Endothelial cell (in vitro differentiated cells): Measurements from ENCODE around the gene ZNF606. TPM values are rescaled to one million over a fixed set of nuclear protein-coding genes. Genes with fewer than 3 reads are reported as not detected.

Experiments
- DNase-seq: peaks from one replicate; pipeline ENCODE4 v3.0.0; 2021; ENCODE audit warnings: low spot score
- H3K27ac Mint-ChIP-seq: one replicate; pipeline ENCODE4 v1.8.0; 2021; ENCODE audit warnings: mixed read lengths, inconsistent platforms; ENCODE audit not compliant: unreplicated experiment
- H3K27me3 Mint-ChIP-seq: one replicate; pipeline ENCODE4 v1.8.0; 2021; ENCODE audit warnings: mild to moderate bottlenecking, moderate library complexity, mixed read lengths, inconsistent platforms; ENCODE audit not compliant: unreplicated experiment
- H3K36me3 Mint-ChIP-seq: one replicate; pipeline ENCODE4 v1.8.0; 2021; ENCODE audit warnings: mild to moderate bottlenecking, low read depth, mixed read lengths, inconsistent platforms; ENCODE audit not compliant: unreplicated experiment
- H3K4me1 Mint-ChIP-seq: one replicate; pipeline ENCODE4 v1.8.0; 2021; ENCODE audit warnings: mild to moderate bottlenecking, mixed read lengths, inconsistent platforms; ENCODE audit not compliant: unreplicated experiment
- H3K4me3 Mint-ChIP-seq: one replicate; pipeline ENCODE4 v1.8.0; 2021; ENCODE audit warnings: mild to moderate bottlenecking, mixed read lengths, inconsistent platforms; ENCODE audit not compliant: unreplicated experiment
- H3K9me3 Mint-ChIP-seq: one replicate; pipeline ENCODE4 v1.8.0; 2021; ENCODE audit warnings: mixed read lengths, inconsistent platforms; ENCODE audit not compliant: unreplicated experiment
- CTCF ChIP-seq: fragments of 200-600 bp; sonication (generic); IDR thresholded peaks from one replicate; pipeline ENCODE4 v1.5.0; 2021; ENCODE audit warnings: antibody characterized with exemption; ENCODE audit not compliant: unreplicated experiment
- total RNA-seq: library from RNA; stranded (reverse); fragmentation: NEBNext Ultra II Directional; extraction: Animal tissue kit (Norgen Biotek cat#: 25700); gene quantifications from one replicate; pipeline ENCODE4 v1.2.1, GENCODE V29; 2021; ENCODE audit not compliant: unreplicated experiment

ZNF606 gene
- total RNA-seq, 1 donor from 2014 or later = 22.3 TPM

GRCh38 chr19:58022283-58022660, 19.7 kb upstream of the ZNF606 start:
- H3K27me3 Mint-ChIP-seq = peaks cover 13% of the 10 kb centered on the region
- H3K4me1 Mint-ChIP-seq = no peaks in the 10 kb centered on the region
- DNase-seq = no peak
- H3K9me3 Mint-ChIP-seq = peaks cover 23% of the 10 kb centered on the region
- no peak overlapping the region for H3K27ac Mint-ChIP-seq
- peaks cover 12% of the 10 kb centered on the region for H3K36me3 Mint-ChIP-seq
- no peak for TF ChIP-seq CTCF
- no peak overlapping the region for H3K4me3 Mint-ChIP-seq

- no peak for DNase-seq
- H3K36me3 Mint-ChIP-seq = peaks cover 12% of the 10 kb centered on the region
- H3K4me3 Mint-ChIP-seq = peak overlapping the region; percentile 57
- H3K4me1 Mint-ChIP-seq = no peaks in the 10 kb centered on the region
- H3K27me3 Mint-ChIP-seq = peaks cover 13% of the 10 kb centered on the region
- H3K27ac Mint-ChIP-seq = no peak overlapping the region
- H3K9me3 Mint-ChIP-seq = peaks cover 21% of the 10 kb centered on the region
- peak; percentile 22 for TF ChIP-seq CTCF
Measured at GRCh38 chr19:58021541-58022282, 19.1 kb upstream of the ZNF606 start.

- peaks cover 13% of the 10 kb centered on the region for H3K27me3 Mint-ChIP-seq
- no peaks in the 10 kb centered on the region for H3K4me1 Mint-ChIP-seq
- peaks cover 13% of the 10 kb centered on the region for H3K36me3 Mint-ChIP-seq
- no peak overlapping the region for H3K27ac Mint-ChIP-seq
- H3K9me3 Mint-ChIP-seq = peaks cover 25% of the 10 kb centered on the region
- no peak for TF ChIP-seq CTCF
- no peak for DNase-seq
- H3K4me3 Mint-ChIP-seq = no peak overlapping the region
Measured at GRCh38 chr19:58020129-58020528, 17.5 kb upstream of the ZNF606 start.

- H3K4me3 Mint-ChIP-seq = no peak overlapping the region
- peaks cover 9% of the 10 kb centered on the region for H3K27me3 Mint-ChIP-seq
- no peaks in the 10 kb centered on the region for H3K4me1 Mint-ChIP-seq
- DNase-seq = no peak
- peaks cover 41% of the 10 kb centered on the region for H3K36me3 Mint-ChIP-seq
- H3K9me3 Mint-ChIP-seq = peaks cover 21% of the 10 kb centered on the region
- H3K27ac Mint-ChIP-seq = no peak overlapping the region
- no peak for TF ChIP-seq CTCF
Measured at GRCh38 chr19:58014141-58014540, 11.5 kb upstream of the ZNF606 start.

- no peak for DNase-seq
- H3K27me3 Mint-ChIP-seq = peaks cover 10% of the 10 kb centered on the region
- no peak for TF ChIP-seq CTCF
- peaks cover 68% of the 10 kb centered on the region for H3K36me3 Mint-ChIP-seq
- H3K4me1 Mint-ChIP-seq = no peaks in the 10 kb centered on the region
- H3K4me3 Mint-ChIP-seq = peak overlapping the region; percentile 43
- no peak overlapping the region for H3K27ac Mint-ChIP-seq
- H3K9me3 Mint-ChIP-seq = peaks cover 43% of the 10 kb centered on the region
Measured at GRCh38 chr19:58010507-58010906, 7.9 kb upstream of the ZNF606 start.
